Stimulated activated CD4-positive, alpha-beta T cell treated with anti-CD3 and anti-CD28 coated beads, Interleukin-4, amount 100 ng/mL, for 48 hours (primary cell): ENCODE data around the gene CERS6.
"Not testable (repeated sequence)": the region's sequence is repeated elsewhere in the genome, so short reads cannot be mapped to it uniquely, and the experiment has no call there.

Experiments used
- DNase-seq, 2 donors: peaks; one replicate each; pipeline ENCODE4 v3.0.0-alpha.2; 2020; ENCODE audit warnings: low read depth in 2 of 2

Gene CERS6

DNA sequence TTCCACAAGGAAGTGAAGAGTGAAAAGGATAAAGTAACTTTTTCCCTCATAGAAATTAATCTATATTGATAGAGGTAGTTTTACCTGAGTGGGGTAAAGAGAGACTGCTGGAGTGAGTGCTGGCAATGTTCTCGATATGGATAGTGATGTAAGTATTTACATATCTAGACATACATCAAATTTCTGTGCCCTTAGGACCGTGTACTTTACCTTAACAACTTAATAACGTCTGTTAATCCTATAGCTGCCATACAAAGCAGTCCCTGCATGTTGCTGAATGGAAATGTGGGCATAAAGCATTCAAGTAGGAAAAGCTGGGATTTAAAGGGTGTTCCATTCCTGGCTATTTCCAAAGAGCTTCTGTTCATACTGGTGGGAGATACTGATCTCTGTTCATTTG lies 184.0 kb downstream of the CERS6 start:
- no peak for DNase-seq

- DNase-seq = no peak
Measured at GRCh38 chr2:168641636-168642035, 185.6 kb downstream of the CERS6 start.

GRCh38 chr2:168642873-168643272 lies 186.8 kb downstream of the CERS6 start:
- no peak for DNase-seq

DNA sequence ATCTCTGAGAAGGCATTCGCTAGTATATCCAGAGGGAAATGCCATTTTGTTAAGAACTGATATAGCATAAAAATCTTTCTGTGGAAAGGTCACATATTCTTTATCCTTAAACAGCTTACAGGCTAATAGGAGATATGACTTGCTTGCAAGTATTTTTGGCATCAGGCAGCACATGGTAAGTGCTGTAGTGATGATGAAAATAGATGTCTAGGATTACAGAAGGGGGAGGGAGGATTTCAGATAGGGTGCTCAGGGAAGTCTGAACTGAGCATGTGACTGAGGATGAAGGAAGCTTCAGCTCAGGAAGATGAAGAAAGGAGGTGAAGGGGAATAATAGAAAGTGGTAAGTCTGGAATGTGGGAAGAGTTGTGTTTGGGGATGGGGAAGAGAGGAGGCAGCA lies 187.9 kb downstream of the CERS6 start:
- no peak for DNase-seq

DNA sequence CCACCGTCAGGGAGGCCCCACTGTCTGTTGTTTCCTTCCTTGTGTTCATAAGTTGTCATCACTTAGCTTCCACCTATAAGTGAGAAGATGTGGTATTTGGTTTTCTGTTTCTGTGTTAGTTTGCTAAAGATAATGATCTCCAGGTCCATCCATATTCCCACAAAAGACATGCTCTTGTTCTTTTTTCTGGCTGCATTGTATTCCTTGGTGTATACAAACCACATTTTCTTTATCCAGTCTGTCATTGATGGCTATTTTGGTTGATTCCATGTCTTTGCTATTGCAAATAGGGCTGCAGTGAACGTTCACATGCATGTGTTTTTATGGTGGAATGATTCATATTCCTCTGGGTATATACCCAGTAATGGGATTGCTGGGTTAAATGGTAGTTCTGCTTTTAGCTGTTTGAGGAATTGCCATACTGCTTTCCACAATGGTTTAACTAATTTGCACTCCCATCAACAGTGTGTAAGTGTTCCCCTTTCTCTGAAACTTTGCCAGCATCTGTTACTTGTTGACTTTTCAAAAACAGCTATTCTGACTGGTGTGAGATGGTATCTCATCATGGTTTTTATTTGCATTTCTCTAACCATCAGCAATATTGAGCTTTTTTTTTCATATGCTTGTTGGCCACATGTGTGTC lies 189.7 kb downstream of the CERS6 start:
- no peak for DNase-seq

- no peak for DNase-seq
Measured at GRCh38 chr2:168649105-168649504, 193.0 kb downstream of the CERS6 start.

GRCh38 chr2:168649562-168649961 lies 193.5 kb downstream of the CERS6 start:
- no peak for DNase-seq

DNA sequence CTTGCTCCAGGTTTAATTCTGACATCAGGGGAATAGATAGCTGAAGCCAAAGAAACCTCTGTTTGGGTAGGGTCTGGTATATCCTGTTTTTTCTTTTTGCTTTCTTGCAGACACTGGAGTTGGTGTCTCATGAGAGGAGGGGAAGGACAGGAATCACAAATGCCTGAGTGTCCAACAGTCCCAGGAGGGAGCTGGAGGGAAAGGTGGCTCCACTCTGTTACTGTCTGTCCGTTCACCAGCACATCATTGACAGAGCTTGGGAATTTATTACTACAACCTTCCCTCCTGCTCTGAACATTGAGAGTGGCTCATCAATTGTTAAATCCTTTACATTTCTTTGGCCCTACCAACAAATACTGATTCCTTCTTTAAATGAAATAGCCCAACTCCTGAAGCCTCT lies 194.1 kb downstream of the CERS6 start:
- no peak for DNase-seq

DNA sequence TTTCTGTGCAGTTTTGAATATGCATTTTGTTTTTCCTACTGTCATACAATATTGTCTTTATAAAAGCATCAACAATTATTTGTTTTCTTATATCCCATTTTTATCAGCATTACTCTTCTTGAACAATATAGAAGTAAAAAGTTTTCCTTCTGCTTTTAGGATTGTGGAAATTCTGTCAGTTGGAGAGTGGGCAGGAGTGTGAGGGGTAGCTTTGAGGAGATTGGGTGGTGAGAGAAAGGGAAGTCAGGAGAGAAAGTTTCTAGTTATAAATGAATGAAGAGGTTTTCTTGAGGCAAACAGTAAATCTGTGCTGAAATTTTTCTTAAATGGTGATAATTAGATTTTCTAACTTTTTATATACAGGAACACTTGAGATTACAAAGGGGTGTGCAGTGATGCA lies 194.7 kb downstream of the CERS6 start:
- no peak for DNase-seq

GRCh38 chr2:168652997-168653921 lies 197.2 kb downstream of the CERS6 start:
- DNase-seq = no peak

DNA sequence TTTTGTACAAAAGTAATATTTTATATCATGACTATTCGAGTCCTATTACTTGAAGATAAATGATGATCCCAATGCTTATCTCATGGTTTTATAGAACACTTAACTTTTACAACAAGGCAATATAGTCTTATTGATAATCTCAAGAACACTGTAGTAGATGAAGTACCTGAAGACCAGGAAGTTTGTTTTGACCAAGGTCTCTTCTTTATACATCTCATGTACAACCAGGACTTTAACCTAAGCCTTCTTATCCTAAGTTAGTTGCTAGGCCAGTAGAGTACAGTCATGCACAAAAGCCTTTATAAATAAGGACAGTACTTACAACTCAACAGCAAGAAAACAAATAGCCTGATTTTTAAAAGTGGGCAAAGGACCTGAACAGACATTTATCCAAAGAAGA lies 198.6 kb downstream of the CERS6 start:
- no peak for DNase-seq

DNA sequence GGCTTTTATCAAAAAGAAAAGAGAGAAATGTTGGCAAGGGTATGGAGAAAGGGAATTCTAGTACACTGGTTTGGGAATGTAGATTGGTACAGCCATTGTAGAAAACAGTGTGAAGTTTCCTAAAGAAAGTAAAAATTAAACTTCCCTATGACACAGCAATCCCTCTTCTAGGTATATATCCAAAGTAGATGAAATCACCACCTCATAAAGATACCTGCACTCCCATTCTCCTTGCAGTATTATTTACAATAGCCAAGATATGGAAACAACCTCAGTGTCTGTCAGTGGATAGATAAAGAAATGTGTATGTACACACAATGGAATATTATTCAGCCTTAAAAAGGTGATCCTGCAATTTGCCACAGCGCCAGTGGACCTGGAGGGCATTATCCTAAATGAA lies 199.1 kb downstream of the CERS6 start:
- DNase-seq = no peak

DNA sequence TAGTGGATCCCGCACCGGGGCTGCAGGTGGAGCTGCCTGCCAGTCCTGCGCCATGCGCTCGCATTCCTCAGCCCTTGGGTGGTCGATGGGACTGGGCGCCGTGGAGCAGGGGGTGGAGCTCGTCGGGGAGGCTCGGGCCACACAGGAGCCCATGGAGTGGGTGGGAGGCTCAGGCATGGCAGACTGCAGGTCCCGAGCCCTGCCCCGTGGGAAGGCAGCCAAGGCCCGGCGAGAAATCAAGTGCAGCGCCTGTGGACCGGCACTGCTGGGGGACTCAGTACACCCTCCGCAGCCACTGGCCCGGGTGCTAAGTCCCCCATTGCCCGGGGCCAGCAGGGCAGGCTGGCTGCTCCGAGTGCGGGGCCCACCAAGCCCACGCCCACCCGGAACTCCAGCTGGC lies 201.3 kb downstream of the CERS6 start:
- DNase-seq = not testable (repeated sequence)

GRCh38 chr2:168658706-168659105 lies 202.6 kb downstream of the CERS6 start:
- DNase-seq = no peak

GRCh38 chr2:168660870-168661862 lies 205.1 kb downstream of the CERS6 start:
- DNase-seq = no peak

GRCh38 chr2:168661863-168662256 lies 205.8 kb downstream of the CERS6 start:
- no peak for DNase-seq

DNA sequence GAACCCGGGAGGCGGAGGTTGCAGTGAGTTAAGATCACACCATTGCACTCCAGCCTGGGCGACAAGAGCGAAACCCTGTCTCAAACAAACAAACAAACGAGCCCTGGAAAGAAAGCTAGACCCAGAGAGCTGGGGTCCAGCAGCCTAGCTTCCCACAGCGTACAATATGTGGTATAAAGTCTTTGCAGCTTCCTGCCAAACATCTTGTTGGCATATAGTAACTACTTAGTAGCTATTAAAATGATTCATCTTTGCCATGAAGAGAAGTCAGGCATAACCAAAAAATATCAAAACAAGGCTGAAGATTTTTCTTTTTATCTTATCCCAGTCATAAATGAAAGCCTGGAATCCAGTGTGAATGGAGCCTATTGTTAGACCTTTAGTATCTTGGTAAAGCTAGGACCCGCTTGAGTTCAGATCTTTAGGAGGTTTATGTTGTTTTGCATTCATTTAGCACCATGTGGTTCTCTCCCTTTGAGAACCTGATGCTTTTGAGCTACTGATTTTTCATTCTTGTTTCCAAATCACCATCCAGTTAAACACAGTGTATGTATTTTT lies 206.7 kb downstream of the CERS6 start:
- DNase-seq = no peak

DNA sequence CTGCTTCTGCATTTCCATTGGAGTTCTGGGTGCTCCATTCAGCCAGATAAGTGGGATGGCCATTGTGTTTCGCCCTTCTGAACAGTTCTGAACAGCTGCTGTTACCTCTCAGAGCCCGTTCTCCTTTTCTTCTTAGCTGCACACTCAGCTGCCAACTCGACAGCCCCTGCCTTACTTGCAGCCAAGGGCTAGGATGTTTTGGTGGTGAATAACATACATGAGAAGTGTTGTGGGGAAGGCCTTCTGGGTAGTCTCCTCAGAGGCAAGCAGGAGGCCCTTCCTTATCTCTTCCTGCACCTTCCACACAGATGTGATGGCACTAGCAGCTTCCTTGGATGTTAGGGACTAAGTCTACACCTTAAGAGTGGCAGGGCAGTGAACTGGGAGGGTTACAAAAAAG lies 207.9 kb downstream of the CERS6 start:
- DNase-seq = no peak

- DNase-seq = not testable (repeated sequence)
Measured at GRCh38 chr2:168664715-168665114, 208.6 kb downstream of the CERS6 start.

- DNase-seq = no peak
Measured at GRCh38 chr2:168666339-168666738, 210.3 kb downstream of the CERS6 start.

- no peak for DNase-seq
Measured at GRCh38 chr2:168667156-168667555, 211.1 kb downstream of the CERS6 start.

DNA sequence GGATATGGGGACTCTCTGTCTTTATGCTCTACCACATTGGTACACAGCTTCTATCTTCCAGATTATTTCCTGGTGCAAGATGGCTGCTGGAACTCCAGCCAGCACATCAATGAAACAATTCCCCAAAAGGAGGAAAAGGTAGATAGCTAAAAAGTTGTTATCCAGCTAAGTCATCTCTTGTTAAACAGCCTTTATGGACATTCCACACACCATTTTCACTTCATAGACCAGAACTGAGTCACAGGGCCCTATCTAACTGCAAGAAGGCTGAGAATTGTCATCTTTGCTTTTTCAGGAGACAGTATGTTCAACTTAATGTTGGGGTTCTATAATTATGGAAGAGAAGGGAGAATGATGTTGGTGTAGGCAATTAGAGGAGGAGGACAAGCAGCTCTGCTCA lies 213.1 kb downstream of the CERS6 start:
- no peak for DNase-seq
